GM23248 (cell line): ENCODE measurements around the gene ABI1. TPM values are rescaled to one million over a fixed set of nuclear protein-coding genes. Genes with fewer than 3 reads are reported as not detected.

Experiments used
- DNase-seq: peaks from one replicate; pipeline ENCODE4 v3.0.0-alpha.2; 2015
- H2AFZ ChIP-seq: fragments of 200-600 bp; sonication (generic); 2 replicates; pipeline ENCODE4 v1.6.1; 2016; ENCODE audit warnings: antibody characterized with exemption
- H3F3A ChIP-seq: fragments of 200-600 bp; sonication (generic); 2 replicates; pipeline ENCODE4 v1.6.1; 2016; ENCODE audit warnings: mild to moderate bottlenecking, antibody characterized with exemption, mixed run types; ENCODE audit not compliant: insufficient read depth
- H3K27ac ChIP-seq: fragments of 200-600 bp; sonication (generic); 2 replicates; pipeline ENCODE4 v1.5.1; 2016; ENCODE audit warnings: mild to moderate bottlenecking
- H3K27me3 ChIP-seq: fragments of 200-600 bp; sonication (generic); replicated peaks from 2 replicates; pipeline ENCODE4 v1.6.1; 2016; ENCODE audit warnings: mild to moderate bottlenecking; ENCODE audit not compliant: insufficient read depth
- H3K36me3 ChIP-seq: fragments of 200-600 bp; sonication (generic); 2 replicates; pipeline ENCODE4 v1.6.1; 2016; ENCODE audit warnings: low read depth, mild to moderate bottlenecking
- H3K4me1 ChIP-seq: fragments of 200-600 bp; sonication (generic); 2 replicates; pipeline ENCODE4 v1.6.1; 2016; ENCODE audit warnings: mild to moderate bottlenecking; ENCODE audit not compliant: insufficient read depth
- H3K4me2 ChIP-seq: fragments of 200-600 bp; sonication (generic); one replicate; pipeline ENCODE4 v1.6.1; 2016; ENCODE audit warnings: mild to moderate bottlenecking; ENCODE audit not compliant: unreplicated experiment
- H3K4me3 ChIP-seq: fragments of 200-600 bp; sonication (generic); 2 replicates; pipeline ENCODE4 v1.5.1; 2016; ENCODE audit warnings: mild to moderate bottlenecking
- H3K79me2 ChIP-seq: fragments of 200-600 bp; sonication (generic); 2 replicates; pipeline ENCODE4 v1.6.1; 2016; ENCODE audit warnings: mild to moderate bottlenecking; ENCODE audit not compliant: insufficient read depth
- H3K9ac ChIP-seq: fragments of 200-600 bp; sonication (generic); 2 replicates; pipeline ENCODE4 v1.6.1; 2016; ENCODE audit warnings: mild to moderate bottlenecking
- H3K9me2 ChIP-seq: fragments of 200-600 bp; sonication (generic); 2 replicates; pipeline ENCODE4 v1.6.1; 2016; ENCODE audit warnings: mixed run types, mild to moderate bottlenecking, moderate library complexity; ENCODE audit not compliant: insufficient read depth
- H3K9me3 ChIP-seq: fragments of 200-600 bp; sonication (generic); one replicate; pipeline ENCODE4 v1.6.1; 2017; ENCODE audit warnings: low read depth
- H4K20me1 ChIP-seq: fragments of 200-600 bp; sonication (generic); 2 replicates; pipeline ENCODE4 v1.6.0; 2016; ENCODE audit not compliant: insufficient read depth
- EZH2 ChIP-seq: fragments of 200-600 bp; sonication (generic); IDR thresholded peaks from 2 replicates; pipeline ENCODE4 v1.6.1; 2018; ENCODE audit warnings: antibody characterized with exemption, mild to moderate bottlenecking; ENCODE audit not compliant: insufficient read depth, poor library complexity, severe bottlenecking
- EZH2phosphoT487 ChIP-seq: fragments of 200-600 bp; sonication (generic); IDR thresholded peaks from 2 replicates; pipeline ENCODE4 v1.6.1; 2018; ENCODE audit warnings: antibody characterized with exemption, moderate library complexity, mild to moderate bottlenecking, low read depth; ENCODE audit not compliant: insufficient read depth
- WGBS, 2 experiments: methylation state at CpG; one replicate each; pipeline ENCODE4 v1.1.6; 2015 to 2017; ENCODE audit warnings: low lambda C conversion rate in 2 of 2, low coverage in 1 of 2; ENCODE audit errors: missing lambda C conversion rate in 2 of 2; 5-methylcytosine and 5-hydroxymethylcytosine counted together
- in situ Hi-C: fragments of 300-500 bp; cut with MboI; formaldehyde crosslinking; loops from 2 replicates; pipeline ENCODE4 v1.15.0; 2020
- polyA plus RNA-seq: library from polyadenylated mRNA; unstranded; fragments of >200 nt; fragmentation: Nextera tagmentation; extraction: Ambion mirVana; gene quantifications from 2 replicates; pipeline ENCODE4 v1.2.1, GENCODE V29; 2016
- total RNA-seq: library from RNA; depleted of rRNA; stranded (reverse); fragments of >200 nt; shearing (Covaris generic); gene quantifications from 2 replicates; pipeline ENCODE4 v1.2.3, GENCODE V29; 2014

The ABI1 gene
- total and polyA plus RNA-seq, 2 experiments from 2014 or later, result 60.3 to 79.0 TPM

DNA sequence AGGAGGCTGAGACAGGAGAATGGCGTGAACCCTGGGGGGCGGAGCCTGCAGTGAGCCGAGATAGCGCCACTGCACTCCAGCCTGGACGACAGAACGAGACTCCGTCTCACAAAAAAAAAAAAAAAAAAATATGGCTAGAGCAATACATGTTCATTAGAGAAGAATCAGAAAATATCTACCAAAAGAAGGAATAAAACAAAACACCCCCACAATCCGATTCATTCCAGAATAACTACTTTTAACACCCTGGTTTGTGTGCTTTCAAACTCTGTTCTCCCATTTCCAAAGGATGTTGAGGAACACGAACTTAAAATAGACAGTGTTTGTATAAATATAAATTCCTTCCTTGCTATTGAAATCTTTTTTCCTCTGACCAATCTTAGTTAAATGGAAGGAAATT lies 156.8 kb downstream of the ABI1 start:
- in situ Hi-C loops, result no loop called here
- Histone ChIP-seq H3K27ac (no peak overlapping the region), H3K36me3 (no peaks in the 10 kb centered on the region), H3F3A (no peaks in the 10 kb centered on the region), H4K20me1 (no peaks in the 10 kb centered on the region), H3K79me2 (peaks cover 44% of the 10 kb centered on the region), H3K9ac (no peak overlapping the region), H3K4me1 (no peaks in the 10 kb centered on the region), H3K27me3 (no peaks in the 10 kb centered on the region), H2AFZ (no peak overlapping the region), H3K4me2 (no peak overlapping the region), H3K4me3 (no peak overlapping the region), H3K9me2 (no peaks in the 10 kb centered on the region), H3K9me3 (no peaks in the 10 kb centered on the region)
- TF ChIP-seq EZH2, result no peak
- TF ChIP-seq EZH2phosphoT487, result no peak
- DNase-seq, result no peak
- WGBS, 2 experiments, result 84 to 95% methylated on average over 4 to 7 of the region's 9 CpGs

DNA sequence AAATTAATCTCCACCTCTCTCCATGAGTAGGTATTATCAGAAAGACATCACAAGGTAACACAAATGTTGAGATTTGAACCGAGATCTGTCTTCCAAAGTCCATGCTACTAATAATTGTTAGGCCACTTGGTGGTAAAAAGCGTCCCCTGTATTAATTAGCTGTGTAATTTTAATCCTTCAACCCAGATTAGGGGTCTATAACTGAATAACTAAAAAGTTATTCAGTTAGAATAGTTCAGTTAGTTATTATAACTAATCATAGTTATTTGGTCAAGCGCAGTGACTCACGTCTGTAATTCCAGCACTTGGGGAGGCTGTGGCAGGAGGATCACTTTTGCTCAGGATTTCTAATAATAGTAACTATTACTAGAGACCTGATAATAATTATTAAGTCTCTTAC lies 157.7 kb downstream of the ABI1 start:
- in situ Hi-C loops, result no loop called here
- Histone ChIP-seq H3K9me3 (no peaks in the 10 kb centered on the region), H3K9ac (no peak overlapping the region), H3K9me2 (no peaks in the 10 kb centered on the region), H2AFZ (no peak overlapping the region), H3K79me2 (peaks cover 53% of the 10 kb centered on the region), H3K27me3 (no peaks in the 10 kb centered on the region), H3K27ac (no peak overlapping the region), H3K4me2 (no peak overlapping the region), H3K4me3 (no peak overlapping the region), H3F3A (no peaks in the 10 kb centered on the region), H3K4me1 (peaks cover 5% of the 10 kb centered on the region; the same call in 1 of the 2 replicates), H3K36me3 (no peaks in the 10 kb centered on the region), H4K20me1 (no peaks in the 10 kb centered on the region)
- DNase-seq, result no peak
- 80 to 85% methylated on average over 4 of the region's 4 CpGs for whole genome bisulfite sequencing, 2 experiments
- TF ChIP-seq EZH2, result no peak

DNA sequence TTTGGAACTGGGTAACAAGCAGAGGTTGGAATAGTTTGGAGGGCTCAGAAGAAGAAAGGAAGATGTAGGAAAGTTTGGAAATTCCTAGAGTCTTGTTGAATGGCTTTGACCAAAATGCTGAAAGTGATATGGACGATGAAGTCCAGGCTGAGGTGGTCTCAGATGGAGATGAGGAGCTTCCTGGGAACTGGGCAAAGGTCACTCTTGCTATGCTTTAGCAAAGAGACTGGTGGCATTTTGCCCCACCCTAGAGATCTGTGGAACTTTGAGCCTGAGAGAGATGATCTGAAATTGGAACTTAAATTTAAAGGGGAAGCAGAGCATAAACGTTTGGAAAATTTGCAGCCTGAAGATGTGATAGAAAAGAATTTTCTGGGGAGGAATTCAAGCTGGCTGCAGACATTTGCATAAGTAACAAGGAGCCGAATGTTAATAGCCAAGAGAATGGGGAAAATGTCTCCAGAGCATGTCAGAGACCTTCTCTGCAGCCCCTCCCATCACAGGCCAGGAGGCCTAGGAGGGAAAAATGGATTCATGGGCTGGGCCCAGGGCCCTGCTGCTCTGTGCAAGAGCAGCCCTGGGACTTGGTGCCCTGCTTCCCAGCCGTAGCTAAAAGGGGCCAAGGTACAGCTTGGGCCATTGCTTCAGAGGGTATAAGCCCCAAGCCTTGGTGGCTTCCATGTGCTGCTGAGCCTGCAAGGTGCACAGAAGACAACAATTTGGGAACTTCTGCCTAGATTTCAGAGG lies 159.7 kb downstream of the ABI1 start:
- no peak for DNase-seq
- Histone ChIP-seq H3K9me2 (no peaks in the 10 kb centered on the region), H3K4me2 (no peak overlapping the region), H2AFZ (no peak overlapping the region), H3F3A (no peaks in the 10 kb centered on the region), H3K4me1 (peaks cover 8% of the 10 kb centered on the region), H3K27ac (no peak overlapping the region), H3K9ac (no peak overlapping the region), H3K4me3 (no peak overlapping the region), H4K20me1 (no peaks in the 10 kb centered on the region), H3K27me3 (no peaks in the 10 kb centered on the region), H3K36me3 (no peaks in the 10 kb centered on the region), H3K9me3 (no peaks in the 10 kb centered on the region), H3K79me2 (peaks cover 59% of the 10 kb centered on the region)
- TF ChIP-seq EZH2 (no peak), EZH2phosphoT487 (no peak)
- in situ Hi-C loops, result no loop called here
- 59 to 63% methylated on average over 4 of the region's 4 CpGs for WGBS, 2 experiments

DNA sequence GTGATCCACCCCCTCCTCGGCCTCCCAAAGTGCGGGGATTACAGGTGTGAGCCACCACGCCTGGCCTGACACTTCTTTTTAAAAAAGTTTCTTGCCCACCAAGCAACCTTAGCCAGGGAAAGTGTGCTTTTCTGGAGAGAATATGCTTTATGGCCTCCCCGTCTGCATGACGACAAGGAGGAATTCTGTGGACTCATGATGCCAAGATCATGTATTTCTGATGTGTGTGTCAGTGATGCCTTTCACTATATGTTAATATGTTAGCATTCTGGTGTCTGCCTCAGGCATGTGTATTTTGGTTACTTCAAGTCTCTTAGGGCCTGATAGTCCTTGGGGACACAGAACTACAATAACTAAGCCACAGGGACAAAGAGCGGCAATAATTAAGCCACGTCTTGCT lies 161.1 kb downstream of the ABI1 start:
- H2AFZ ChIP-seq, result no peak overlapping the region
- no peaks in the 10 kb centered on the region for H4K20me1 ChIP-seq
- no peaks in the 10 kb centered on the region for H3K36me3 ChIP-seq
- WGBS, 2 experiments, result 88 to 92% methylated on average over 7 of the region's 7 CpGs
- no peaks in the 10 kb centered on the region for H3F3A ChIP-seq
- H3K27ac ChIP-seq, result no peak overlapping the region
- no peaks in the 10 kb centered on the region for H3K27me3 ChIP-seq
- H3K4me2 ChIP-seq, result no peak overlapping the region
- DNase-seq, result no peak
- peaks cover 8% of the 10 kb centered on the region for H3K4me1 ChIP-seq
- in situ Hi-C loops, result loop anchor here (25.0 kb wide), 1 partner anchor 362 kb away; no protein-coding TSS in a partner anchor
- H3K9ac ChIP-seq, result no peak overlapping the region
- no peaks in the 10 kb centered on the region for H3K9me2 ChIP-seq
- no peak overlapping the region for H3K4me3 ChIP-seq
- no peaks in the 10 kb centered on the region for H3K9me3 ChIP-seq
- TF ChIP-seq EZH2, result no peak
- TF ChIP-seq EZH2phosphoT487, result no peak
- H3K79me2 ChIP-seq, result peaks cover 59% of the 10 kb centered on the region
